HepG2 (cell line): ENCODE measurements around the gene MBD4. TPM values are rescaled to one million over a fixed set of nuclear protein-coding genes. Genes with fewer than 3 reads are reported as not detected.

Source experiments
- AKNA ChIP-seq: sonication (generic); formaldehyde crosslinking; IDR thresholded peaks from 2 replicates; pipeline ENCODE4 v1.4.0; 2020; ENCODE audit warnings: missing genetic modification reagents, borderline replicate concordance
- ARID5B ChIP-seq: IDR thresholded peaks from 2 replicates; pipeline ENCODE4 v1.4.0; 2020; ENCODE audit warnings: mild to moderate bottlenecking, missing genetic modification reagents
- ATF2 ChIP-seq: sonication (generic); formaldehyde crosslinking; IDR thresholded peaks from 2 replicates; pipeline ENCODE4 v1.4.0; 2020; ENCODE audit warnings: missing genetic modification reagents
- CENPX ChIP-seq: sonication (generic); formaldehyde crosslinking; IDR thresholded peaks from 2 replicates; pipeline ENCODE4 v1.9.0; 2021; ENCODE audit warnings: mild to moderate bottlenecking, missing genetic modification reagents, moderate library complexity
- MTERF4 ChIP-seq: sonication (generic); formaldehyde crosslinking; IDR thresholded peaks from 2 replicates; pipeline ENCODE4 v1.8.0; 2023; ENCODE audit warnings: mild to moderate bottlenecking, missing genetic modification reagents
- PHF20 ChIP-seq: sonication (generic); formaldehyde crosslinking; IDR thresholded peaks from 2 replicates; pipeline ENCODE4 v1.5.0; 2020; ENCODE audit warnings: mild to moderate bottlenecking, missing genetic modification reagents
- PHF5A ChIP-seq: IDR thresholded peaks from one replicate; pipeline ENCODE4 v1.6.1; 2018; ENCODE audit warnings: low read depth, missing genetic modification reagents; ENCODE audit not compliant: unreplicated experiment
- SKI ChIP-seq: fragments of 450-650 bp; IDR thresholded peaks from one replicate; pipeline ENCODE4 v1.6.1; 2018; ENCODE audit warnings: mild to moderate bottlenecking; ENCODE audit not compliant: partially characterized antibody
- SMC3 ChIP-seq: IDR thresholded peaks from 2 replicates; pipeline ENCODE4 v1.6.1; 2011; ENCODE audit warnings: low read length, improper control_type of control experiment
- ZFP91 ChIP-seq: sonication (generic); formaldehyde crosslinking; IDR thresholded peaks from 2 replicates; pipeline ENCODE4 v1.9.0; 2022; ENCODE audit warnings: missing genetic modification reagents, mild to moderate bottlenecking, borderline replicate concordance
- ZNF513 ChIP-seq: sonication (generic); formaldehyde crosslinking; conservative IDR thresholded peaks from 2 replicates; pipeline ENCODE4 v1.5.0; 2020; ENCODE audit warnings: missing genetic modification reagents
- polyA plus RNA-seq, 8 experiments: library from polyadenylated mRNA; depleted of rRNA in 3 of 8; stranded (reverse) in 7 of 8; unstranded in 1 of 8; fragments of >200 nt; fragmentation: Illumina TruSeq in 4 of 8; extraction: Trizol in 4 of 8; gene quantifications; 2 replicates each; pipeline versions ENCODE4 v1.2.1 to v1.2.3, GENCODE V29; 2011 to 2016; ENCODE audit warnings: low read depth in 4 of 8, missing spikeins in 1 of 8, mixed read lengths in 1 of 8; ENCODE audit not compliant: insufficient read depth in 1 of 8
- total RNA-seq, 5 experiments: library from RNA; depleted of rRNA; stranded (reverse); fragments of >200 nt; fragmentation: Illumina TruSeq; extraction: Trizol; gene quantifications; 2 replicates each; pipeline ENCODE4 v1.2.3, GENCODE V29; 2016; ENCODE audit warnings: low read depth in 1 of 5

Gene MBD4
- total and polyA plus RNA-seq, 2 of the 13 experiments (the other 11 are each of a cell fraction or from before 2014, with no cell fraction given): 14.9 to 25.3 TPM

- TF ChIP-seq ATF2 (CRISPR knock-in tag): no peak
- TF ChIP-seq SMC3: no peak
- peak; percentile 47 for TF ChIP-seq PHF5A (CRISPR knock-in tag)
- no peak for TF ChIP-seq AKNA (CRISPR knock-in tag)
- TF ChIP-seq SKI: no peak
- 0 out of 2 replicates have a peak, but pooled peaks have one; percentile 69 for TF ChIP-seq ARID5B (CRISPR knock-in tag)
- TF ChIP-seq ZNF513 (CRISPR knock-in tag): no peak
- TF ChIP-seq CENPX (CRISPR knock-in tag): no peak
- TF ChIP-seq PHF20: no peak
- TF ChIP-seq ZFP91 (CRISPR knock-in tag): peak; percentile 35; the same call in 1 of the 2 replicates
- TF ChIP-seq MTERF4 (CRISPR knock-in tag): no peak
These were observed 21.4 kb downstream of the MBD4 start (continued) for GRCh38 chr3:129418041-129418973.
